NCI-H1092 treated with DMSO at 0.1 percent for 48 hours (cell line): ENCODE results near the gene COX6B2.
"Not testable (repeated sequence)": the region's sequence is repeated elsewhere in the genome, so short reads cannot be mapped to it uniquely, and the experiment has no call there.

Experiments used
- DNase-seq: peaks from one replicate; lab custom pipeline; 2025; lab: John Stamatoyannopoulos, UW

Gene COX6B2

GRCh38 chr19:55341595-55342531 is 12.7 kb downstream of the COX6B2 start:
- DNase-seq = no peak

- DNase-seq = no peak
Observed at GRCh38 chr19:55341171-55341588, 13.3 kb downstream of the COX6B2 start.

- peak; percentile 55 for DNase-seq
Observed at GRCh38 chr19:55340784-55341147, 13.8 kb downstream of the COX6B2 start.

GRCh38 chr19:55339889-55340783 is 14.4 kb downstream of the COX6B2 start:
- DNase-seq = no peak

GRCh38 chr19:55339105-55339888 is 15.2 kb downstream of the COX6B2 start, which contains the start of gene KMT5C:
TSS of gene KMT5C (plus strand) at chr19:55339876. CDS start at chr19:55341937, 2,061 bp downstream.
- DNase-seq = peak; percentile 99

- no peak for DNase-seq
Observed at GRCh38 chr19:55336101-55336500, 18.4 kb downstream of the COX6B2 start.

- no peak for DNase-seq
Observed at GRCh38 chr19:55333870-55334269, 20.6 kb downstream of the COX6B2 start.

GRCh38 chr19:55329791-55330190 is 24.7 kb downstream of the COX6B2 start:
- DNase-seq = not testable (repeated sequence)

GRCh38 chr19:55328774-55329318 is 25.7 kb downstream of the COX6B2 start:
- DNase-seq = not testable (repeated sequence)

- no peak for DNase-seq
Observed at GRCh38 chr19:55325172-55325571, 29.3 kb downstream of the COX6B2 start, which contains the start of gene TMEM150B. TSS of gene TMEM150B (minus strand) at chr19:55325341. CDS start at chr19:55321036, 4,305 bp downstream.

- DNase-seq = no peak
Observed at GRCh38 chr19:55324662-55325061, 29.9 kb downstream of the COX6B2 start.

GRCh38 chr19:55322204-55322885 is 32.2 kb downstream of the COX6B2 start:
- DNase-seq = no peak

- no peak for DNase-seq
Observed at GRCh38 chr19:55321466-55322137, 32.9 kb downstream of the COX6B2 start.

- no peak for DNase-seq
Observed at GRCh38 chr19:55320844-55321419, 33.6 kb downstream of the COX6B2 start.

GRCh38 chr19:55319785-55320184 is 34.7 kb downstream of the COX6B2 start:
- peak; percentile 0 for DNase-seq

GRCh38 chr19:55316646-55317045 is 37.9 kb downstream of the COX6B2 start:
- no peak for DNase-seq

GRCh38 chr19:55315956-55316525 is 38.5 kb downstream of the COX6B2 start:
- no peak for DNase-seq

GRCh38 chr19:55314396-55314795 is 40.1 kb downstream of the COX6B2 start:
- DNase-seq = no peak
